DMS114 treated with DMSO at 0.1 percent for 48 hours (cell line): ENCODE measurements around the gene SLC25A21.
"Not testable (repeated sequence)": the region's sequence is repeated elsewhere in the genome, so short reads cannot be mapped to it uniquely, and the experiment has no call there.

Source experiments
- DNase-seq: peaks from one replicate; lab custom pipeline; 2025; ENCODE audit not compliant: unreplicated experiment; lab: John Stamatoyannopoulos, UW

The SLC25A21 gene

GRCh38 chr14:36844443-36845195 is 327.8 kb downstream of the SLC25A21 start:
- DNase-seq: no peak

GRCh38 chr14:36843410-36843809 is 329.0 kb downstream of the SLC25A21 start:
- DNase-seq: no peak

GRCh38 chr14:36835128-36835527 is 337.3 kb downstream of the SLC25A21 start:
- no peak for DNase-seq

- DNase-seq: no peak
Measured at GRCh38 chr14:36834293-36834692, 338.1 kb downstream of the SLC25A21 start.

GRCh38 chr14:36829547-36829946 is 342.9 kb downstream of the SLC25A21 start:
- no peak for DNase-seq

GRCh38 chr14:36827861-36828260 is 344.5 kb downstream of the SLC25A21 start:
- DNase-seq: no peak

- DNase-seq: no peak
Measured at GRCh38 chr14:36826614-36827013, 345.8 kb downstream of the SLC25A21 start.

- no peak for DNase-seq
Measured at GRCh38 chr14:36824854-36825253, 347.6 kb downstream of the SLC25A21 start.

GRCh38 chr14:36823651-36824050 is 348.8 kb downstream of the SLC25A21 start:
- no peak for DNase-seq

GRCh38 chr14:36822685-36823084 is 349.7 kb downstream of the SLC25A21 start:
- DNase-seq: no peak

GRCh38 chr14:36820901-36821300 is 351.5 kb downstream of the SLC25A21 start:
- no peak for DNase-seq

- DNase-seq: no peak
Measured at GRCh38 chr14:36820111-36820709, 352.2 kb downstream of the SLC25A21 start.

- no peak for DNase-seq
Measured at GRCh38 chr14:36818794-36819384, 353.5 kb downstream of the SLC25A21 start.

- no peak for DNase-seq
Measured at GRCh38 chr14:36818246-36818645, 354.2 kb downstream of the SLC25A21 start.

GRCh38 chr14:36817071-36817930 is 355.1 kb downstream of the SLC25A21 start:
- no peak for DNase-seq

GRCh38 chr14:36816481-36816880 is 355.9 kb downstream of the SLC25A21 start:
- no peak for DNase-seq

- DNase-seq: not testable (repeated sequence)
Measured at GRCh38 chr14:36814783-36815182, 357.6 kb downstream of the SLC25A21 start.

GRCh38 chr14:36810209-36810608 is 362.2 kb downstream of the SLC25A21 start:
- DNase-seq: no peak

GRCh38 chr14:36807727-36808126 is 364.7 kb downstream of the SLC25A21 start:
- DNase-seq: no peak

- no peak for DNase-seq
Measured at GRCh38 chr14:36805131-36805559, 367.3 kb downstream of the SLC25A21 start.

GRCh38 chr14:36797634-36798033 is 374.8 kb downstream of the SLC25A21 start:
- DNase-seq: no peak
